ENCODE results near the gene CDC42BPA. TPM values are rescaled to one million over a fixed set of nuclear protein-coding genes. Genes with fewer than 3 reads are reported as not detected.

Gene CDC42BPA
- total and polyA plus RNA-seq, 3 experiments from 2014 or later: 0.42 to 0.72 (median 0.44) TPM

DNA sequence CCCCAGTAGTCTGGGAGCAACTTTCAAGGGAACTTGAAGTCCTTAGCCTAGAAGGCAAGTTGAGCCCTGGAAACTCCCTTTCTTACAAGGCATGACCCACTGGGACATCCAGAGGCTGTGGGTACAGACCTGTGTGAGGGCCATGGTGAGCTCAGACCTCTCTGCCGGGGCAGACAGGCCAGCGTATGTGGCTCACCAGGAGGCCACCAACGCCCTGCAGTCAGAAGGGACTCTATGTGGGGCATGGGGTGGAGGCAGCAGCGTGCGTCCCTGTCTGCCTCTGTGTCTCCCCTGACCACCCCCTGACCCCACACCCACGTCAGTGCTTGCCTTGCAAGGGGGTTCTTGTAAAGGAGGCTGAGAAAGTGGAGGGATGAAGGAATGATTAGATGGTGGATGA, 367.4 kb downstream of the CDC42BPA start:
- Mint-ChIP-seq H3K9me3 (peaks cover 0 to 3% (median 0%) of the 10 kb centered on the region in 5 donors), H3K36me3 (peaks cover 5 to 11% (median 6%) of the 10 kb centered on the region in 3 donors), H3K27me3 (peaks cover 0 to 1% of the 10 kb centered on the region in 2 donors), H3K4me3 (no peak overlapping the region), H3K4me1 (peaks cover 34 to 60% (median 48%) of the 10 kb centered on the region in 3 donors), H3K27ac (peak overlapping the region in 3 of 8 donors; percentile 11 to 85 (median 64))
- H3K4me3 ChIP-seq (ENCODE audit: low read length): no peak overlapping the region
- DNase-seq: no peak
- no peaks in the 10 kb centered on the region for H3K9me3 ChIP-seq (ENCODE audit: low read length)
- POLR2A ChIA-PET: interaction anchor here (0.7 kb wide), 1 partner anchor 10 kb away, joined by 3 read pairs; the partner anchor contains the start of gene COQ8A
- no peaks in the 10 kb centered on the region for H3K27me3 ChIP-seq (ENCODE audit: insufficient read depth, low read length, poor library complexity, severe bottlenecking)
- no peak overlapping the region for H3K27ac ChIP-seq (ENCODE audit: low read depth, low read length)
- CTCF ChIA-PET: no interaction called here
- no peaks in the 10 kb centered on the region for H3K36me3 ChIP-seq (ENCODE audit: insufficient read depth, low read length)
- no peaks in the 10 kb centered on the region for H3K4me1 ChIP-seq (ENCODE audit: insufficient read depth, low read length)

DNA sequence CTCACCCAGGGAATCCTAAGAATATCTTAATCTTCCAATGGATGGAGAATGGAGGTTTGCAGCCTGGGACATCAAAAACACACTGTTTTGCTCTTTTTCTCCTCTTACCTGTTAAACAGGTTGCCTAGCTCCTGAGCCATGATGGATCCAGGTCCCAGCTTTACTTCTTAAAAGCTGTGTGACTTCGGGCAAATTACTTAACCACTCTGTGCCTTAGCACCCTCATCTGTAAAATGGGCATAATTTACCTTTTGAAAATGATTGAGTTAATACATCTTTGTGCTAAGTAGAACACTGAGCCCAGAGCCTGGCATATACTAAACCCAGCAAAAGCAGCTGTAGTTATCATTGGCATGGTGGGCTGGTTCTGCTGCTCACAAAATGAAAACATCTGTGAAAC, 368.0 kb downstream of the CDC42BPA start:
- Mint-ChIP-seq H3K27ac (peak overlapping the region in 1 of 8 donors; percentile 60), H3K36me3 (peaks cover 5 to 12% (median 9%) of the 10 kb centered on the region in 3 donors), H3K27me3 (peaks cover 0 to 1% of the 10 kb centered on the region in 2 donors), H3K9me3 (peaks cover 0 to 3% (median 0%) of the 10 kb centered on the region in 5 donors), H3K4me3 (no peak overlapping the region), H3K4me1 (peaks cover 34 to 64% (median 51%) of the 10 kb centered on the region in 3 donors)
- Histone ChIP-seq H3K27me3 (ENCODE audit: insufficient read depth, low read length, poor library complexity, severe bottlenecking) (no peaks in the 10 kb centered on the region), H3K4me3 (ENCODE audit: low read length) (no peak overlapping the region), H3K36me3 (ENCODE audit: insufficient read depth, low read length) (no peaks in the 10 kb centered on the region), H3K9me3 (ENCODE audit: low read length) (no peaks in the 10 kb centered on the region), H3K4me1 (ENCODE audit: insufficient read depth, low read length) (no peaks in the 10 kb centered on the region), H3K27ac (ENCODE audit: low read depth, low read length) (no peak overlapping the region)
- DNase-seq: no peak
- ChIA-PET CTCF (no interaction called here), POLR2A (no interaction called here)

DNA sequence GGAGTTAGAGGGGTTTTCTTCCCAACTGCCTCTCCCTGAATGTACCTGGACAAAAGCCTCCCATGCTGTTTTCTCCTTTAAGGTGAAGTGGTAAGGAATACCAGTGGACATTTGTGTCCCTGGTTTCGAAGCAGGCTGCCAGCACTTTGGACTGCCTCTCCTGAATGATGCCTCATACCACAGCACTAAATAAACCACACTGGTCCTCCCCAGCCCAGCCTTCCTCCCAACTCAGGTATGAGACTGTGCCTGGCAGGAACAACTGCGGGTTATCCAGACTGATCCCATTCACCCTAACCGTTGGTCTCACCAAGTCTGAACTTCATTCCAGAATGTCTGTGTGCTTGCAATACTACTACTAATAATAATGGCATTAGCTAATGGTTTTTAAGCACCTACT, 368.9 kb downstream of the CDC42BPA start:
- Mint-ChIP-seq H3K36me3 (peaks cover under 1 to 12% (median 9%) of the 10 kb centered on the region in 3 donors), H3K27ac (no peak overlapping the region), H3K4me1 (peaks cover 32 to 73% (median 49%) of the 10 kb centered on the region in 3 donors), H3K4me3 (no peak overlapping the region), H3K9me3 (peaks cover 0 to 3% (median 0%) of the 10 kb centered on the region in 5 donors), H3K27me3 (peaks cover 0 to 1% of the 10 kb centered on the region in 2 donors)
- Histone ChIP-seq H3K9me3 (ENCODE audit: low read length) (no peaks in the 10 kb centered on the region), H3K36me3 (ENCODE audit: insufficient read depth, low read length) (no peaks in the 10 kb centered on the region), H3K4me1 (ENCODE audit: insufficient read depth, low read length) (no peaks in the 10 kb centered on the region), H3K27ac (ENCODE audit: low read depth, low read length) (no peak overlapping the region), H3K27me3 (ENCODE audit: insufficient read depth, low read length, poor library complexity, severe bottlenecking) (no peaks in the 10 kb centered on the region), H3K4me3 (ENCODE audit: low read length) (no peak overlapping the region)
- no peak for DNase-seq
- CTCF ChIA-PET: interaction anchor here (0.9 kb wide), 1 partner anchor 19 kb away, joined by 3 read pairs; no protein-coding TSS in a partner anchor
- POLR2A ChIA-PET: no interaction called here

DNA sequence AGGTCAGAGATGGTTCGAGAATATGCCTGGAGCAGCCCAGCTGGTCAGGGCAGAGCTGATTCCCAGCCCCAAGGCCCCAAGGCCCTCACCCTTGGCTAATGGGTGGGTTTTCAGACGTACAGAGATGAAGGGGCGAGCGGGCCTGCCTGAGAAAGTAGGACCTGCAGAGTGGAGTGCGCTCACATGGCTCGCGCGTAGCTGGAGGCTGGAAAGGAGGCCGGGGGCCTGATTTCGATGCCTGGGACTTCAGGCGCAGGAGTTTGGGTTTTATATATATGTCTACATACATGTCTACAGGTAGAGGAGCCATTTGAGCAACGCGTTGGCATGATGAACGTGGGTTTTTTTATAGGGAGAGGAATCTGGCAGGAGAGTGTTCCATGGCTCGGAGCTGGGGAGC, 369.3 kb downstream of the CDC42BPA start:
- peaks cover 0 to 1% of the 10 kb centered on the region in 2 donors for H3K27me3 Mint-ChIP-seq
- no peak overlapping the region for H3K4me3 ChIP-seq (ENCODE audit: low read length)
- no peaks in the 10 kb centered on the region for H3K36me3 ChIP-seq (ENCODE audit: insufficient read depth, low read length)
- no peaks in the 10 kb centered on the region for H3K27me3 ChIP-seq (ENCODE audit: insufficient read depth, low read length, poor library complexity, severe bottlenecking)
- ChIA-PET CTCF (interaction anchor here (0.9 kb wide), 1 partner anchor 19 kb away, joined by 3 read pairs; no protein-coding TSS in a partner anchor), POLR2A (no interaction called here)
- H3K4me1 Mint-ChIP-seq: peaks cover 35 to 77% (median 49%) of the 10 kb centered on the region in 3 donors
- no peaks in the 10 kb centered on the region for H3K4me1 ChIP-seq (ENCODE audit: insufficient read depth, low read length)
- H3K27ac Mint-ChIP-seq: no peak overlapping the region
- H3K9me3 Mint-ChIP-seq: peaks cover 0 to 3% (median 0%) of the 10 kb centered on the region in 5 donors
- H3K4me3 Mint-ChIP-seq: no peak overlapping the region
- no peak overlapping the region for H3K27ac ChIP-seq (ENCODE audit: low read depth, low read length)
- peaks cover 0 to 12% (median 9%) of the 10 kb centered on the region in 3 donors for H3K36me3 Mint-ChIP-seq
- no peak for DNase-seq
- H3K9me3 ChIP-seq (ENCODE audit: low read length): no peaks in the 10 kb centered on the region

GRCh38 chr1:226948480-226948879, 369.8 kb downstream of the CDC42BPA start:
- no peak overlapping the region for H3K27ac ChIP-seq (ENCODE audit: low read depth, low read length)
- H3K9me3 ChIP-seq (ENCODE audit: low read length): no peaks in the 10 kb centered on the region
- Mint-ChIP-seq H3K4me1 (peaks cover 40 to 78% (median 49%) of the 10 kb centered on the region in 3 donors), H3K36me3 (peaks cover 0 to 12% (median 9%) of the 10 kb centered on the region in 3 donors), H3K27me3 (peaks cover 0 to 1% of the 10 kb centered on the region in 2 donors), H3K4me3 (no peak overlapping the region), H3K9me3 (peaks cover 0 to 3% (median 0%) of the 10 kb centered on the region in 5 donors), H3K27ac (no peak overlapping the region)
- peaks cover 4% of the 10 kb centered on the region for H3K4me1 ChIP-seq (ENCODE audit: insufficient read depth, low read length)
- CTCF ChIA-PET: no interaction called here
- H3K36me3 ChIP-seq (ENCODE audit: insufficient read depth, low read length): no peaks in the 10 kb centered on the region
- no peaks in the 10 kb centered on the region for H3K27me3 ChIP-seq (ENCODE audit: insufficient read depth, low read length, poor library complexity, severe bottlenecking)
- no peak overlapping the region for H3K4me3 ChIP-seq (ENCODE audit: low read length)
- DNase-seq: no peak
- POLR2A ChIA-PET: interaction anchor here (0.7 kb wide), 1 partner anchor 10 kb away, joined by 3 read pairs; no protein-coding TSS in a partner anchor

GRCh38 chr1:226948051-226948450, 370.2 kb downstream of the CDC42BPA start:
- Mint-ChIP-seq H3K4me3 (no peak overlapping the region), H3K27ac (no peak overlapping the region), H3K36me3 (peaks cover 0 to 12% (median 12%) of the 10 kb centered on the region in 3 donors), H3K4me1 (peaks cover 42 to 78% (median 49%) of the 10 kb centered on the region in 3 donors), H3K27me3 (peaks cover 0 to 1% of the 10 kb centered on the region in 2 donors), H3K9me3 (peaks cover 0 to 3% (median 0%) of the 10 kb centered on the region in 5 donors)
- H3K27ac ChIP-seq (ENCODE audit: low read depth, low read length): no peak overlapping the region
- no peak for DNase-seq
- peaks cover 8% of the 10 kb centered on the region for H3K4me1 ChIP-seq (ENCODE audit: insufficient read depth, low read length)
- CTCF ChIA-PET: no interaction called here
- no peaks in the 10 kb centered on the region for H3K36me3 ChIP-seq (ENCODE audit: insufficient read depth, low read length)
- H3K9me3 ChIP-seq (ENCODE audit: low read length): no peaks in the 10 kb centered on the region
- H3K27me3 ChIP-seq (ENCODE audit: insufficient read depth, low read length, poor library complexity, severe bottlenecking): no peaks in the 10 kb centered on the region
- POLR2A ChIA-PET: interaction anchor here (0.7 kb wide), 1 partner anchor 9 kb away, joined by 3 read pairs; no protein-coding TSS in a partner anchor
- no peak overlapping the region for H3K4me3 ChIP-seq (ENCODE audit: low read length)

DNA sequence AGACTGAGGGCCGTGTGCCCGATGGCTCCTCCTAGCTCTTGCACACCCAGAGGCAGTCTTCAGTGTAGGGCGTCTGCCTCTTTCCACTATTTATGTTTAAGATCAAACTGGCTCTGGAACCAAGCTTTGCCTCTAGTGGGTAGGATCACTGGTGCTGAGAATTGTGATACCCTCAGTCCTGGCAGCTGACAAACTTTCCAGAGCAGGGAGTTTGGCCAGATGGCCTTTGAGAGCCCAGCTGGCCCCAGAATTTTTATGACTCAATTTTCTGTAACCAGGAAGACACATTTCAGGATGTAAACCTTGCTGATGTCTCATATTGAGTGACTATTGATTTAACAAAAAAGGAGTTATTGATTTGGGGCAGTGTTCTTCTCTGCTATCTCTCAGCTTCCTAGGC, 371.5 kb downstream of the CDC42BPA start:
- Mint-ChIP-seq H3K36me3 (peaks cover 0 to 12% (median 12%) of the 10 kb centered on the region in 3 donors), H3K27me3 (peaks cover 0 to 1% of the 10 kb centered on the region in 2 donors), H3K9me3 (peaks cover 0 to 3% (median 0%) of the 10 kb centered on the region in 5 donors), H3K4me3 (no peak overlapping the region), H3K4me1 (peaks cover 51 to 89% (median 58%) of the 10 kb centered on the region in 3 donors), H3K27ac (no peak overlapping the region)
- ChIA-PET POLR2A (no interaction called here), CTCF (no interaction called here)
- no peak overlapping the region for H3K4me3 ChIP-seq (ENCODE audit: low read length)
- H3K9me3 ChIP-seq (ENCODE audit: low read length): no peaks in the 10 kb centered on the region
- no peaks in the 10 kb centered on the region for H3K36me3 ChIP-seq (ENCODE audit: insufficient read depth, low read length)
- no peaks in the 10 kb centered on the region for H3K27me3 ChIP-seq (ENCODE audit: insufficient read depth, low read length, poor library complexity, severe bottlenecking)
- peaks cover 20% of the 10 kb centered on the region for H3K4me1 ChIP-seq (ENCODE audit: insufficient read depth, low read length)
- H3K27ac ChIP-seq (ENCODE audit: low read depth, low read length): no peak overlapping the region
- DNase-seq: no peak

DNA sequence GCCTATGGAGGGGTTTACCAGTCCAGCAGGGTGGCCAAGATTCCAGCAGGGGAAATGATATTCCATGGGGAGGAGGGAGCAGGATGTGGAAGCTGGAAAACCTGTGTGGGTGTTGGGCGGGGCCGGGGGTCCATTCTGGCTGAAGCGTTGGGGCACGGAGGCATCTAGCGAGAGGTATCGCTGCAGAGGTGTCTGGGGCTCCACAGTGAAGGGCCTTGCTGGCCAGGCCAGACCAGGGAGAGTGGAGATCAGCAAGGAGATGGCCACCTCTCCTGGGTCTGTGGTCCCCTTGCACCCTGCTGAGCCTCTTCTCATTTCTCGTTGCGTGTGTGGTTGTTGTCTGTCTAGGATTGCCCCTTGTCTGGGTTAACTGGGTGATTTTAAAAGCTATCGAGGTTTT, 372.0 kb downstream of the CDC42BPA start:
- H3K9me3 Mint-ChIP-seq: peaks cover 0 to 3% (median 0%) of the 10 kb centered on the region in 5 donors
- H3K27me3 Mint-ChIP-seq: peaks cover 0 to 1% of the 10 kb centered on the region in 2 donors
- POLR2A ChIA-PET: no interaction called here
- Histone ChIP-seq H3K27ac (ENCODE audit: low read depth, low read length) (no peak overlapping the region), H3K27me3 (ENCODE audit: insufficient read depth, low read length, poor library complexity, severe bottlenecking) (no peaks in the 10 kb centered on the region), H3K9me3 (ENCODE audit: low read length) (no peaks in the 10 kb centered on the region), H3K36me3 (ENCODE audit: insufficient read depth, low read length) (no peaks in the 10 kb centered on the region), H3K4me3 (ENCODE audit: low read length) (no peak overlapping the region), H3K4me1 (ENCODE audit: insufficient read depth, low read length) (peaks cover 25% of the 10 kb centered on the region)
- H3K4me3 Mint-ChIP-seq: peak overlapping the region in 1 of 7 donors; percentile 40
- H3K4me1 Mint-ChIP-seq: peaks cover 53 to 88% (median 57%) of the 10 kb centered on the region in 3 donors
- no peak for DNase-seq
- H3K27ac Mint-ChIP-seq: peak overlapping the region in 3 of 8 donors; percentile 27 to 65 (median 61)
- H3K36me3 Mint-ChIP-seq: peaks cover 0 to 12% (median 12%) of the 10 kb centered on the region in 3 donors
- CTCF ChIA-PET: no interaction called here
